Erythroblast (primary cell): ENCODE measurements around the gene BMPER.

Experiments
- GATA1 ChIP-seq: IDR thresholded peaks from 2 replicates; pipeline ENCODE4 v1.6.1; 2011; ENCODE audit warnings: low read depth, mild to moderate bottlenecking, control low read depth, low read length, moderate library complexity
- POLR2A ChIP-seq: IDR thresholded peaks from 2 replicates; pipeline ENCODE4 v1.6.1; 2011; ENCODE audit warnings: mild to moderate bottlenecking, low read length

GRCh38 chr7:33986951-33987947 is 81.9 kb downstream of the BMPER start:
- TF ChIP-seq POLR2A: no peak
- TF ChIP-seq GATA1: no peak
